Ishikawa (cell line): Measurements from ENCODE around the gene CACNA1A.
A peak's percentile ranks its signal among the peaks of the same experiment; 100 is the strongest.

Source experiments
- CEBPB ChIP-seq: IDR thresholded peaks from 2 replicates; pipeline ENCODE4 v1.6.1; 2012
- CREB1 ChIP-seq: IDR thresholded peaks from 2 replicates; pipeline ENCODE4 v1.6.1; 2012; ENCODE audit warnings: low read depth
- EGR1 ChIP-seq: IDR thresholded peaks from 2 replicates; pipeline ENCODE4 v1.6.1; 2012
- EP300 ChIP-seq: IDR thresholded peaks from 2 replicates; pipeline ENCODE4 v1.6.1; 2012; ENCODE audit warnings: borderline replicate concordance
- NFIC ChIP-seq: IDR thresholded peaks from 2 replicates; pipeline ENCODE4 v1.6.1; 2012
- RAD21 ChIP-seq: IDR thresholded peaks from 2 replicates; pipeline ENCODE4 v1.6.1; 2012; ENCODE audit warnings: low read depth
- TAF1 ChIP-seq: IDR thresholded peaks from 2 replicates; pipeline ENCODE4 v1.6.1; 2012; ENCODE audit warnings: low read depth, mild to moderate bottlenecking
- TEAD4 ChIP-seq: IDR thresholded peaks from 2 replicates; pipeline ENCODE4 v1.6.1; 2012
- YY1 ChIP-seq: IDR thresholded peaks from 2 replicates; pipeline ENCODE4 v1.6.1; 2012; ENCODE audit warnings: low read depth
- ZBTB7A ChIP-seq: IDR thresholded peaks from 2 replicates; pipeline ENCODE4 v1.6.1; 2012; ENCODE audit warnings: low read depth
- TF ChIP-seq, protein P1 (sequence below): IDR thresholded peaks from 2 replicates; pipeline ENCODE4 v1.6.1; 2012
- TF ChIP-seq, protein P2 (sequence below): IDR thresholded peaks from 2 replicates; pipeline ENCODE4 v1.6.1; 2012
- TF ChIP-seq, protein P3 (sequence below): IDR thresholded peaks from 2 replicates; pipeline ENCODE4 v1.6.1; 2012; ENCODE audit warnings: low read depth, mild to moderate bottlenecking

CACNA1A gene

DNA sequence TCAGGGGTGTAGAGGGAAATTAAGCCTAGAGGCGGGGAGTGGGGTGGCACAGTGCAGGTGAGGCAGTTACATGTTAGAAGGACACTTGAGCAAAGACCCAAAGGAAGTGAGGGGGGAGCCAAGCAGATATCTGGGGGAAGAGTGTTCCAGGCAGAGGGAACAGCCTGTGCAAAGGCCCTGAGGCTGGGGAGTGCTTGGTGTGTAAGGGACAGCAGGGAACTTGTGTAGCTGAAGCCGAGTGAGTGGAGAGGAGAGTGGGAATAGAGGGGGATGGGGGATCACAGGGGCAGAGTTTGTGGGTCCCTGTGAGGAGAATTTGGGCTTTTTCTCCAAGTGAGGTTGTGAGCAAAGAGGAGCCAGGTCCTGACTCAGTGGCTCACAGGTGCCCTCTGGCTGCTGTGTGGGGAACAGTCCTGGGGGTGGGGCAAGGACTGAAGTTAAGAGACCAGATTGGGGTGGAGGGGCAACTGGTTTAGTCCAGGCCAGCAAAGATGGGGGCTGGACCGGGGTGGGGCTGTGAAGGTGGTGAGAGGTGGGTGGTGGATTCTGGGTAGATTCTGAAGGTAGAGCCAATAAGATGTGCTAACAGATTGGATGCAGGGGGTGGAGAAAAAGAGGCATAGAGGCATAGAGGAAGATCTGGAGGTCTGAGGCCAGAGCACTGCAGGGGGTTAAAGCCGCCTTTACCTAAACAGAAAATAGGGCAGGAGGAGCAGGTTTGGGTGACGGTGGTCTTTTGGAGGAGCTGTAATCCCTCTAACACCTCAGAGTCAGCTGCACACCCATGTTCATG lies 75.3 kb downstream of the CACNA1A start:
- peak; percentile 70 for TF ChIP-seq RAD21
- TF ChIP-seq, protein P1, sequence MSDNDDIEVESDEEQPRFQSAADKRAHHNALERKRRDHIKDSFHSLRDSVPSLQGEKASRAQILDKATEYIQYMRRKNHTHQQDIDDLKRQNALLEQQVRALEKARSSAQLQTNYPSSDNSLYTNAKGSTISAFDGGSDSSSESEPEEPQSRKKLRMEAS = no peak

DNA sequence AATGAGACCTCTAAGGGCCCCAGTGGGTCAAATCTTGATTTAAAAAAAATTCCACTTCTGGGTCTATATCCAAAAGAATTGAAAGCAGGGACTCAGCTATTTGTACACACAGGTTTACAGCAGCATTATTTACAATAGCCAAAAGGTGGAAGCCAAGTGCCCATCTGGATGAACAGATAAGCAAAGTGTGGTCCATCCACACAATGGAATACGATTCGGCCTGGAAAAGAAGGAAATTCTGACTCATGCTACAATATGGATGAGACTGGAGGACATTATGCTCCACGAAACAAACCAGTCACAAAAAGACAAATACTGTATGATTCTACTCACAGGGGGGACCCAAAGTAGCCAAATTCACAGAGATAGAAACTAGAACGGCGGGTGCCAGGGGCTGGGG lies 76.7 kb downstream of the CACNA1A start:
- TF ChIP-seq EGR1 (no peak), CREB1 (no peak), NFIC (no peak)

DNA sequence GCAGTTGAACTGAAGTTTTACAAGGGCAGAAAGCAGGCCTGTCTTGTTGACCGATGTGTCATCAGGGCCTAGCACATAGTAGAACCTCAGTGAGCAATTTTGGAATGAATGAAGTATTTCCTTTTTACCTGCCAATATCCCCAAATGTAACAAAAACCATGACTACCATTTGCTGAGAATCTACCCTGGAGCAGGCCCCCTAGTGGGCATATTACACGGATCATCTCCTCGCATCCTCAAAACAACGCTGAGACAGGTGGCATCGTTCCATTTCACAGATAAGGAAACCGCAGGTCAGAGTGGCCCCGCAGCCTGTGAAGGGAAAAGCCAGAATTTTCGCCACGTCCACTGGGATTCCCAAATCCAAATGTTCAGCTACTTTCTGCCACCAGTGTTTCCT lies 77.9 kb downstream of the CACNA1A start:
- TF ChIP-seq YY1 (no peak), NFIC (no peak), CREB1 (no peak), TEAD4 (no peak), CEBPB (no peak)
- TF ChIP-seq, protein P1 = no peak
- TF ChIP-seq, protein P2, sequence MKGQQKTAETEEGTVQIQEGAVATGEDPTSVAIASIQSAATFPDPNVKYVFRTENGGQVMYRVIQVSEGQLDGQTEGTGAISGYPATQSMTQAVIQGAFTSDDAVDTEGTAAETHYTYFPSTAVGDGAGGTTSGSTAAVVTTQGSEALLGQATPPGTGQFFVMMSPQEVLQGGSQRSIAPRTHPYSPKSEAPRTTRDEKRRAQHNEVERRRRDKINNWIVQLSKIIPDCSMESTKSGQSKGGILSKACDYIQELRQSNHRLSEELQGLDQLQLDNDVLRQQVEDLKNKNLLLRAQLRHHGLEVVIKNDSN = no peak

DNA sequence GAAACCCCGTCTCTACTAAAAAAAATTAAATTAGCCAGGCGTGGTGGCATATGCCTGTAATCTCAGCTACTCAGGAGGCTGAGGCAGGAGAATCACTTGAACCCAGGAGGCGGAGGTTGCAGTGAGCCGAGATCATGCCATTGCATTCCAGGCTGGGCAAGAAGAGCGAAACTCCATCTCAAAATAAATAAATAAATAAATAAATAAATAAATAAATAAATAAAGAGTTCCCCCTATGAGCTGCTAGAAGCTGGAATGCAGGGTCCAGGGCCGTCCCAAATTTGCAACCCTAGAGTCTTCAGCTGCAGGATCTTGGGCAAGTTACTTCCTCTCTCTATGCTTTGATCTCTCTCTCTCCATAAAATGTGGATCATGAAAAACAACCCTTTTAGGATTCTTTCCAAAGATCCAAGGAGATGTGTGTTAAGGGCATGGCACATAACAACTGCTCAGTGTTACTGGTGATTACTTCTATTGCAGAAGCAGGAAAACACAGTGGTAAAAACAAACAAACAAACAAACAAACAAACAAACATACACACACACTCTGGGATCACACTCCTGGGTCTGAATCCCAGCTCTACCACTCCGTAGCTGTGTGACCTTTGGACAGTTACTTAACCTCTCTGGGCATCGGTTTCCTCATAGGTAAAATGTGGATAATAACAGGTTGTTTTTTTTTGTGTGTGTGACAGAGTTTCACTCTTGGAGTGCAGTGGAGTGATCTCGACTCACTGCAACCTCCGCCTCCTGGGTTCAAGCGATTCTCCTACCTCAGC lies 78.8 kb downstream of the CACNA1A start:
- TF ChIP-seq RAD21 = no peak
- no peak for TF ChIP-seq TAF1
- TF ChIP-seq, protein P1 = no peak
- no peak for TF ChIP-seq EGR1
- no peak for TF ChIP-seq EP300
- TF ChIP-seq NFIC = no peak
- TF ChIP-seq CEBPB = no peak
- TF ChIP-seq CREB1 = no peak
- TF ChIP-seq ZBTB7A = no peak

DNA sequence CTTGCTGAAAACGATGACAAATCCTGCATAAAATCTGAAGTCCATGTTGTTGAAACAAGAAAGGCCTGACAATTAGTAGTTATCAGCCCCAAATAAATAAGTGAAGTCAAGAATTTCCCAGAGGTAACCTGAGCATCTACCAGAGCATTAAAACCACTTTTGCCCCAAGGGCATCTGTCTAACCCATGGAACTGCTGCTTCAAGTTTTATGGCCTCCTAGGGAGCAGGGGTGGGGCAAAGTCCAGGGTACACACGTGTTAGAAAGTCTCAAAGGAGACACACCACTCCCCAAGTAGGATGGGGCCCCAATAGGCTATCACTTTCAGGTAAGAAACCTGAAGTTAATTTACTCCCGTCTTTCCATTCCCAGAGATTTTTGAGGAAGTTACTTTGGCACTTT lies 81.1 kb downstream of the CACNA1A start:
- TF ChIP-seq, protein P2 = no peak

DNA sequence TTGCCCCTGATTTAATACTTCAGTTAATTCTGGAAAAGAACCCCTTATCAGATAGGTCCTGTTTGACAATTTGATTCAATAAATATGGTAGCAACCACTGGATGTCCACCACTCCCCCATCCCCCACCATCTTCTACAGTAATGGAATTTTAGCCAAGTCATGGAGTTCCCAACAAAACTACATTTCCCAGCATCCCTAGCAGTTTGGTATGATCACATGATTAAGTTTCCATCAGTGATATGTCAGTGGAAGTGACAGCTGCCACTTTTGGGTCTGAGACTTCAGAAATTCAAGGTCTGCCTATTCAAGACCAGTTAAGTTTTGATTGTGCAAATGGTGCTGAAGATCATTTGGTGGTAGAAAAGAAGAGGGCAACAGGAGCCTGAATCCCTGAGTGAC lies 85.5 kb downstream of the CACNA1A start:
- TF ChIP-seq CREB1 (no peak), RAD21 (no peak)
- TF ChIP-seq, protein P2 = peak; percentile 79

DNA sequence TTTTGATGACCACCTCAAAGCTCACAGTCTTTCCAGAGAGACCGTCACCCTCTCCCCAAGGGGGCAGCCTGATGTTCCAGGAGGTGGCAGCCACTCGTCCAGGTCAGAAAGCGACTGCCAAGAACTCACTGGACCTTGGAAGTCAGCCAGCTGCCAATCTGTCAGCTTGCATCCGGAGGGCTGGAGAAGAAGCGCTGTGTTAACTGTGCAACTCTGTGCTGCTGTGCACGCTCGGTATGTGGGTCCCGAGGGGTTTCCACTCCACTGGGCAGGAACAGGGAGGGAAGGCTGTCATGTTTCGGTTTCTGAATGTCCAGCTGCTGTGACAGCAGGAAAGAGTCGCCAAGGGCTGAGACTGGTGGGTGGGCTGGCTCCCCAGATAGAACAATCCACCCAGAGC lies 89.2 kb downstream of the CACNA1A start:
- TF ChIP-seq, protein P2 = no peak
- TF ChIP-seq ZBTB7A = no peak

DNA sequence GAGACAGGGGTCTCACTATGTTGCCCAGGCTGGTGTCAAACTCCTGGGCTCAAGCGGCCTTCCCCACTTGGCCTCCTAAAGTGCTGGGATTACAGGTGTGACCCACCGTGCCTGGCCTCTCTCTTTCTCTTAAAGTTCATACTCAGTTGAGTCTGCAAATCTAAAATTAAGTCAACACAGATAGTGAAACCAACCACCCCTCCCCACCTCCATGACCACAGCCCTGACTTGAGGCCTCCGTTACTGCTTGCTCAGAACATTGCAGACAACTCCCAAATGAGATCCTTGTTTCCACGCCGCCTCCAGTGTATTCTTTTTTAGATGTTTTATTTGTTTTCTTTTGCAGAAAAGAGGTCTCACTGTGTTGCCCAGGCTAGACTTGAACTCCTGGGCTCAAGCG lies 94.4 kb downstream of the CACNA1A start:
- TF ChIP-seq CEBPB = no peak
- TF ChIP-seq NFIC = no peak
- TF ChIP-seq, protein P3, sequence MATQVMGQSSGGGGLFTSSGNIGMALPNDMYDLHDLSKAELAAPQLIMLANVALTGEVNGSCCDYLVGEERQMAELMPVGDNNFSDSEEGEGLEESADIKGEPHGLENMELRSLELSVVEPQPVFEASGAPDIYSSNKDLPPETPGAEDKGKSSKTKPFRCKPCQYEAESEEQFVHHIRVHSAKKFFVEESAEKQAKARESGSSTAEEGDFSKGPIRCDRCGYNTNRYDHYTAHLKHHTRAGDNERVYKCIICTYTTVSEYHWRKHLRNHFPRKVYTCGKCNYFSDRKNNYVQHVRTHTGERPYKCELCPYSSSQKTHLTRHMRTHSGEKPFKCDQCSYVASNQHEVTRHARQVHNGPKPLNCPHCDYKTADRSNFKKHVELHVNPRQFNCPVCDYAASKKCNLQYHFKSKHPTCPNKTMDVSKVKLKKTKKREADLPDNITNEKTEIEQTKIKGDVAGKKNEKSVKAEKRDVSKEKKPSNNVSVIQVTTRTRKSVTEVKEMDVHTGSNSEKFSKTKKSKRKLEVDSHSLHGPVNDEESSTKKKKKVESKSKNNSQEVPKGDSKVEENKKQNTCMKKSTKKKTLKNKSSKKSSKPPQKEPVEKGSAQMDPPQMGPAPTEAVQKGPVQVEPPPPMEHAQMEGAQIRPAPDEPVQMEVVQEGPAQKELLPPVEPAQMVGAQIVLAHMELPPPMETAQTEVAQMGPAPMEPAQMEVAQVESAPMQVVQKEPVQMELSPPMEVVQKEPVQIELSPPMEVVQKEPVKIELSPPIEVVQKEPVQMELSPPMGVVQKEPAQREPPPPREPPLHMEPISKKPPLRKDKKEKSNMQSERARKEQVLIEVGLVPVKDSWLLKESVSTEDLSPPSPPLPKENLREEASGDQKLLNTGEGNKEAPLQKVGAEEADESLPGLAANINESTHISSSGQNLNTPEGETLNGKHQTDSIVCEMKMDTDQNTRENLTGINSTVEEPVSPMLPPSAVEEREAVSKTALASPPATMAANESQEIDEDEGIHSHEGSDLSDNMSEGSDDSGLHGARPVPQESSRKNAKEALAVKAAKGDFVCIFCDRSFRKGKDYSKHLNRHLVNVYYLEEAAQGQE = no peak
- TF ChIP-seq RAD21 = no peak
- no peak for TF ChIP-seq YY1
- TF ChIP-seq, protein P2 = no peak
- TF ChIP-seq, protein P1 = no peak
